ENCODE measurements around the gene MRPS16.

Gene MRPS16

DNA sequence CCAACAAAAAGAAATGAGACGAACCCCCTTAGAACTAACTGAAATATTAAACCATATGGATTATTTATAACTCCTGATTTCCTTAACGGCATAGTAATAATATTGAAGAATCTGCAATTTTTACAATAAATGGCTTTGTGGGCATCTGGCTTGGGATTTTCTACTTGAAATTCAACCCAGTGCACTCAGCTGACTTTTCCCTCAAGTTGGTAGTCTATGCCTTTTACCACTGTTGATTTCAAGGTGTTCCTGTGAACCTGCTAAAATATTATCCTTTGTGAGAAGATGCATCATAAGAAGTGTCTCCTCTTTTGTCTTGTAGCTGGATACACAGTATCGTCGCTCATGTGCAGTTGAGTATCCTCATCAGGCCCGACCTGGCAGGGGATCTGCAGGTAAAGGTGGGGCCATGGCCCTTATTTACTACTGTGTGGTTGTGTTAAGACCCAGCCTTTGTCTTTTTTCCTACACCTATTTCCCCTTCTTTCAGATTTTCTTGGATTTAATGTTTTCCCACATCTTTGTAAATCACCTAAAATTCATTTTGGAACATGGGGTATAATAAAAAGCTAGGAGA, 13.4 kb downstream of the MRPS16 start:
- DNase-seq, result no peak

GRCh38 chr10:73234695-73235094, 17.7 kb downstream of the MRPS16 start:
- DNase-seq, result no peak

DNA sequence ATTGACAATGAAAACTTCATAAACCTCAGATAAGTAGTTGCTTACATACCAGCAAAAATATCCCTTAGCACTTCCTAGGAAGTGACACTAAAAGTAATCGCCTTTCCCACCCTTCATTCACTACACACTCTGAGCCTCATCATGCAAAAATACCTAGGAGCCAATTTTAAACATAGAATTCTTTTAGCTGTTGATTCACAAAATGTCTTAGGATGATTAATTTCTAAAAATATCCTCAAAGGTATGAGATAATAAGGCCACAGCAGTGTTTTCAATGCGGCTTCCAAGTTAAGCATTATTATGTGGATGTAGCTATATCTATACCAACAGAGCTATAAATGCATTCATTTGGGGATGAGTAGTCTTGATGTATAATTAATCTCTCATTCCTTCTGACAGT, 18.6 kb downstream of the MRPS16 start:
- DNase-seq, result no peak

DNA sequence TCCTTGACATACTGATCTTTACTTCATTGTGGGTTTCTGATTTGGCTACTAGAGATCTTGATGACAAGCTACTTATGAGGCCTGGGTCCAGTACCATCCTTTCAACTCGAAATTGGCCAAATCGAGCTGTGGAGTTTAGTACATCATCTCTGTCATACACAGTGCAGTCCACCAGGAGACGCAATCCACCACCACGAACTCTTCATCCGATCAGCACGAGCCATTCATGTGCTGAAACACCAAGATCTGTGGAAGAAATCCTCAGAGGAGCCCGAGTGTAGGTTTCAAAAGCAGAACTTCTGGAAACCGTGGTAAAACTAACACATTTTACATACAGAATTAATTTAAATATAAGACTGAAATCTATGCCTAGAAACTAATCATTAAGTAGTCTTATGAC, 19.6 kb downstream of the MRPS16 start:
- DNase-seq, result no peak

GRCh38 chr10:73229567-73229966, 22.9 kb downstream of the MRPS16 start:
- no peak for DNase-seq

DNA sequence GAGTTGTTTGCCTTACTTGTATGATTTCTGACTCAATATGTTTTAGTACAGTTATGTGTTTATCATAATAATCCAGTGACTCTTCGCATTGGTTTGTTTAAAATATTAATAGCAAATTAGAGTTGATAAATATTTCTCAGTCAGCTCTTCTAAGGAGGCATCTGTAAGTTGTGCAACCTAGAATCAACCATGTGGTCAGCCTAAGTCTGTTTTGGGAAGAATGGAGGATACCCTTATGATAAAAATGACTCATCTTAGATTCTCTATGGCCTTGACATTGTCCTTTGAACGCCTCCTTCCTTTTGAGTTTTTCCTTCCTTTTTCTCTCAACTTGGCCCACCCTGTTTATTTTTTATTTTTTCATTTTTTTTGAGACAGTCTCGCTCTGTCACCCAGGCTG, 24.2 kb downstream of the MRPS16 start:
- no peak for DNase-seq

GRCh38 chr10:73226663-73227062, 25.8 kb downstream of the MRPS16 start:
- DNase-seq, result no peak

GRCh38 chr10:73225518-73225917, 26.9 kb downstream of the MRPS16 start:
- DNase-seq, result no peak

GRCh38 chr10:73220989-73221388, 31.5 kb downstream of the MRPS16 start:
- DNase-seq, result no peak

DNA sequence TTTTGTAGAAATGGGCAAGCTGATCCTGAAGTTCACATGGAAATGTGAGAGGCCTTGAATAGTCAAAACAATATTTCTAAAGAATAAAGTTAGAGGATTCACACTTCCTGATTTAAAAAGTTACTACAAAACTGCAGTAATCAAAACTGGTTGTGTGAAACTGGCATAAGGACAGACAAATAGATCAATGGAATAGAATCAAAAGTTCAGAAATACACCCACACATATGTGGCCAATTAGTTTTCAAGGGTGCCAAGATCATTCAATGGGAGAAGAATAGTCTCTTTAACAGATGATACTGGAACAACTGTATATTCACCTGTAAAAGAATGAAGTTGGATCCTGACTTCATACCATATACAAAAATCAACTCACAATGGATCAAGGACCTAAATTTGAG, 33.1 kb downstream of the MRPS16 start:
- DNase-seq, result no peak

- no peak for DNase-seq
Observed at GRCh38 chr10:73218431-73219191, 33.8 kb downstream of the MRPS16 start.

GRCh38 chr10:73217628-73218027, 34.8 kb downstream of the MRPS16 start:
- DNase-seq, result no peak

- no peak for DNase-seq
Observed at GRCh38 chr10:73215749-73216148, 36.7 kb downstream of the MRPS16 start.

DNA sequence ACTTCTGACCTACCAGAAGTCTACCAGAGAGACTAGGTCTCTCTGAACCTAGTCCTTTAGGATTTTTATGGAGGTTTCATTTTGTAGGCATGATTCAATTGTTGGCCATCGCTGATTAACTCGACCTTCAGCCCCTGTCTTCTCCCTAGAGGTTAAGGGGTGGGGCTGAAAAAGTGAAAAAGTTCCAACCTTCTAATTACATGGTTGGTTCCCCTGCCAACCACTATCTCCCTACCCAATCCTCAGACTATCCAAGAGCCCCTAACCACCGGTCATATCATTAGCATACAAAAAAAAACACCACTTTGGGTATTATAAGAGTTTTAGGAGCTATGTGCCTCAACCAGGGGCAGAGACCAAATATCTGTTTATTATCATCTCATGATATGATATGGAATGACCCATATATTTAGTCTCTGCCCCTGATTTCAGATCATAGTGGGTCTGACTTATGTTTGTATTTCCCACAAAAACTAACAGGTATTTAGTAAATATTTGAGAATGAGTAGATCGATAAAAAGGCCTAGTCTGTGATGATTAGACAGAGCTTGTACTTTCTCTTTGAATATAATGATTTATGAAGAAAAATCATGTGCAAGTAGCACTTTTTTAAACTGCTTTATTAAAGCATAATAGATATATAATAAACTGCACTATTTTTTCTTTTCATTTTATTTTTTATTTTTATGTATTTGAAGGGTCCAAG, 41.2 kb downstream of the MRPS16 start:
- no peak for DNase-seq

- no peak for DNase-seq
Observed at GRCh38 chr10:73210395-73211105, 41.9 kb downstream of the MRPS16 start.

DNA sequence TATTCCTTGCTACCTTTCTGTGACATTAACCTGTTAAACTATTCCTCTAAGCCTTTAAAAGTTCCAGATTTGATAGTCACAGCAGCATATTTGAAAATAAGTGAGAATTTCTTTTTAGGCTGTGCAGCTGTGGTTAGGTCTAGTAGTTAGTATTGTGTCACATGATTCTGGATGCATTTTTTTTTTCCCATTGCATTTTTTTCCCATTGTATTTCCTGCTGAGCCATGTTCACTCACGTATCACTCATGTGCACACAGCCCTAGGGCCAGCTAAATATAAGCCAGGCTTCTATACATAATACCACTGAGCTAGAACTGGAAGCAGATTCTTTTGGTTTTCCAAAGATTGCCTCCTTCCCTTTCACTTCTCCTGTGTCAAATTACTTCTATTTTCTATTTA, 42.7 kb downstream of the MRPS16 start:
- DNase-seq, result no peak

GRCh38 chr10:73207883-73208282, 44.6 kb downstream of the MRPS16 start:
- DNase-seq, result no peak

DNA sequence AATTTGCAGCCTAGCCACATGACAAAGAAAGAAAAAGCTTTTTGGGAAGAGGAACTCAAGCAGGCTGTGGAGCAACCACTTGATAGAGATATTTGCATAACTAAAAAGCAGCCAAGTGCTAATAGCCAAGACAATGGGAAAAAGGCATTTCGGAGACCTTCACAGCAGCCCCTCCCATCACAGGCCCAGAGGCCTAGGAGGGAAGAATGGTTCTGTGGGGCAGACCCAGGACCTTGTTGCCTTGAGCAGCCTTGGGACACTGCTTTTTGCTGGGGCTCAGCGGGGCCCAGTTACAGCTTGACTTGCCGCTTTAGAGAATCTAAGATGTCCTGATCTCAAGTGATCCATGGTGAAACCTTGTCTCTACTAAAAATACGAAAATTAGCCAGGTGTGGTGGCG, 46.1 kb downstream of the MRPS16 start:
- DNase-seq, result no peak

- DNase-seq, result no peak
Observed at GRCh38 chr10:73205890-73206289, 46.6 kb downstream of the MRPS16 start.

GRCh38 chr10:73205081-73205480, 47.4 kb downstream of the MRPS16 start:
- DNase-seq, result no peak

Measured in activated CD8-positive, alpha-beta memory T cell treated with anti-CD3 and anti-CD28 coated beads, Interleukin-2, amount 50 U/mL, for 4 hours (primary cell).